ENCODE measurements around the gene MRPL41.
A peak's percentile ranks its signal among the peaks of the same experiment; 100 is the strongest.
"Not testable (repeated sequence)": the region's sequence is repeated elsewhere in the genome, so short reads cannot be mapped to it uniquely, and the experiment has no call there.

The MRPL41 gene

GRCh38 chr9:137553654-137554053 lies 2.0 kb downstream of the MRPL41 start:
- not testable (repeated sequence) for DNase-seq (ENCODE audit: low spot score)

- no peak for DNase-seq (ENCODE audit: low spot score)
Measured at GRCh38 chr9:137554349-137554748, 2.7 kb downstream of the MRPL41 start.

- DNase-seq (ENCODE audit: low spot score) = no peak
Measured at GRCh38 chr9:137555179-137555578, 3.5 kb downstream of the MRPL41 start.

GRCh38 chr9:137556069-137556838 lies 4.6 kb downstream of the MRPL41 start:
- no peak for DNase-seq (ENCODE audit: low spot score)

GRCh38 chr9:137558127-137558526 lies 6.4 kb downstream of the MRPL41 start:
- DNase-seq (ENCODE audit: low spot score) = no peak

GRCh38 chr9:137564134-137564533 lies 12.5 kb downstream of the MRPL41 start:
- DNase-seq (ENCODE audit: low spot score) = no peak

GRCh38 chr9:137564817-137565411 lies 13.2 kb downstream of the MRPL41 start:
- DNase-seq (ENCODE audit: low spot score) = no peak

GRCh38 chr9:137568445-137568844 lies 16.8 kb downstream of the MRPL41 start:
- not testable (repeated sequence) for DNase-seq (ENCODE audit: low spot score)

GRCh38 chr9:137569609-137570203 lies 18.0 kb downstream of the MRPL41 start:
- DNase-seq (ENCODE audit: low spot score) = no peak

- no peak for DNase-seq (ENCODE audit: low spot score)
Measured at GRCh38 chr9:137570566-137570965, 18.9 kb downstream of the MRPL41 start.

GRCh38 chr9:137574192-137574591 lies 22.5 kb downstream of the MRPL41 start:
- no peak for DNase-seq (ENCODE audit: low spot score)

- DNase-seq (ENCODE audit: low spot score) = peak; percentile 59
Measured at GRCh38 chr9:137575364-137575715, 23.7 kb downstream of the MRPL41 start.

- no peak for DNase-seq (ENCODE audit: low spot score)
Measured at GRCh38 chr9:137575716-137576411, 24.2 kb downstream of the MRPL41 start.

GRCh38 chr9:137578518-137579258 lies 27.0 kb downstream of the MRPL41 start, which contains the start of gene DPH7:
TSS of gene DPH7 (minus strand) at chr9:137578925. CDS start at chr9:137578777, 148 bp downstream.
- DNase-seq (ENCODE audit: low spot score) = peak; percentile 91

GRCh38 chr9:137579259-137579604 lies 27.6 kb downstream of the MRPL41 start:
- no peak for DNase-seq (ENCODE audit: low spot score)

- no peak for DNase-seq (ENCODE audit: low spot score)
Measured at GRCh38 chr9:137580209-137580953, 28.7 kb downstream of the MRPL41 start.

GRCh38 chr9:137580954-137581322 lies 29.3 kb downstream of the MRPL41 start:
- DNase-seq (ENCODE audit: low spot score) = no peak

GRCh38 chr9:137581361-137582285 lies 29.9 kb downstream of the MRPL41 start:
- no peak for DNase-seq (ENCODE audit: low spot score)

GRCh38 chr9:137582286-137582860 lies 30.7 kb downstream of the MRPL41 start:
- DNase-seq (ENCODE audit: low spot score) = no peak

- DNase-seq (ENCODE audit: low spot score) = no peak
Measured at GRCh38 chr9:137583347-137583746, 31.7 kb downstream of the MRPL41 start.

Data from globus pallidus (tissue), 1 donor.